WTC11 (cell line): Measurements from ENCODE around the gene MDN1. TPM values are rescaled to one million over a fixed set of nuclear protein-coding genes. Genes with fewer than 3 reads are reported as not detected.

Experiments
- ATAC-seq: fragments of 200-7000 bp; cut with Tn5 transposase; 2 replicates; pipeline ENCODE4 v1.10.0; 2021; ENCODE audit warnings: mild to moderate bottlenecking, moderate library complexity
- CTCF ChIA-PET: fragments of 300-600 bp; sonication (Branson Sonifier 250); formaldehyde crosslinking; loops from one replicate; lab custom pipeline; 2021; ENCODE audit warnings: antibody characterized with exemption; lab: Charles Lee
- POLR2A ChIA-PET: fragments of 350-600 bp; sonication (Branson Sonifier 250); formaldehyde crosslinking; loops from one replicate; lab custom pipeline; 2021; ENCODE audit warnings: antibody characterized with exemption; lab: Charles Lee
- DNase-seq: peaks from one replicate; pipeline ENCODE4 v3.0.0; 2021; ENCODE audit warnings: low spot score
- H3K27ac Mint-ChIP-seq: 2 replicates; pipeline ENCODE4 v1.8.0; 2021; ENCODE audit warnings: mixed read lengths
- H3K27me3 Mint-ChIP-seq: 2 replicates; pipeline ENCODE4 v1.8.0; 2021; ENCODE audit warnings: low read depth, mild to moderate bottlenecking, moderate library complexity, mixed read lengths
- H3K36me3 Mint-ChIP-seq: 2 replicates; pipeline ENCODE4 v1.8.0; 2021; ENCODE audit warnings: mixed read lengths
- H3K4me1 Mint-ChIP-seq: 2 replicates; pipeline ENCODE4 v1.8.0; 2022; ENCODE audit warnings: mixed read lengths
- H3K4me3 Mint-ChIP-seq: 2 replicates; pipeline ENCODE4 v1.8.0; 2021; ENCODE audit warnings: mild to moderate bottlenecking, moderate library complexity, mixed read lengths
- H3K9me3 Mint-ChIP-seq: 2 replicates; pipeline ENCODE4 v1.8.0; 2021; ENCODE audit warnings: mixed read lengths
- FOXP1 ChIP-seq: sonication (generic); formaldehyde crosslinking; IDR thresholded peaks from 2 replicates; pipeline ENCODE4 v1.8.0; 2022; ENCODE audit warnings: missing genetic modification reagents, mild to moderate bottlenecking, moderate library complexity, borderline replicate concordance
- KAT7 ChIP-seq: sonication (generic); formaldehyde crosslinking; IDR thresholded peaks from 2 replicates; pipeline ENCODE4 v1.8.1; 2023; ENCODE audit warnings: missing genetic modification reagents, mild to moderate bottlenecking, borderline replicate concordance
- NFYB ChIP-seq: sonication (generic); formaldehyde crosslinking; conservative IDR thresholded peaks from 2 replicates; pipeline ENCODE4 v1.8.0; 2022; ENCODE audit warnings: low read depth, missing genetic modification reagents
- SMAD4 ChIP-seq: sonication (generic); formaldehyde crosslinking; IDR thresholded peaks from 2 replicates; pipeline ENCODE4 v1.8.0; 2022; ENCODE audit warnings: mild to moderate bottlenecking, missing genetic modification reagents
- TEAD4 ChIP-seq: sonication (generic); formaldehyde crosslinking; IDR thresholded peaks from 2 replicates; pipeline ENCODE4 v1.8.0; 2022; ENCODE audit warnings: mild to moderate bottlenecking, missing genetic modification reagents
- ZBTB21 ChIP-seq: sonication (generic); formaldehyde crosslinking; IDR thresholded peaks from 2 replicates; pipeline ENCODE4 v1.8.1; 2023; ENCODE audit warnings: mild to moderate bottlenecking, missing genetic modification reagents, borderline replicate concordance
- ZNF121 ChIP-seq: sonication (generic); formaldehyde crosslinking; IDR thresholded peaks from 2 replicates; pipeline ENCODE4 v1.8.0; 2023; ENCODE audit warnings: missing genetic modification reagents
- ZNF219 ChIP-seq: sonication (generic); formaldehyde crosslinking; IDR thresholded peaks from 2 replicates; pipeline ENCODE4 v1.8.0; 2023; ENCODE audit warnings: missing genetic modification reagents, mild to moderate bottlenecking, borderline replicate concordance
- ZNF281 ChIP-seq: sonication (generic); formaldehyde crosslinking; IDR thresholded peaks from 2 replicates; pipeline ENCODE4 v1.8.0; 2023; ENCODE audit warnings: mild to moderate bottlenecking, missing genetic modification reagents
- total RNA-seq: library from RNA; stranded (reverse); gene quantifications from 3 replicates; pipeline ENCODE4 v1.2.3, GENCODE V29; 2021
- TF ChIP-seq, protein P1 (sequence below): sonication (generic); formaldehyde crosslinking; IDR thresholded peaks from 2 replicates; pipeline ENCODE4 v1.8.1; 2023; ENCODE audit warnings: mild to moderate bottlenecking, missing genetic modification reagents
- TF ChIP-seq, protein P2 (sequence below): sonication (generic); formaldehyde crosslinking; IDR thresholded peaks from 2 replicates; pipeline ENCODE4 v1.8.1; 2023; ENCODE audit warnings: mild to moderate bottlenecking, missing genetic modification reagents, moderate library complexity
- TF ChIP-seq, protein P3 (sequence below): fragments of 250-450 bp; sonication (Bioruptor Pico); IDR thresholded peaks from 2 replicates; pipeline ENCODE4 v1.8.0; 2021; ENCODE audit warnings: mild to moderate bottlenecking
- TF ChIP-seq, protein P4 (sequence below): sonication (generic); formaldehyde crosslinking; IDR thresholded peaks from 2 replicates; pipeline ENCODE4 v1.8.1; 2023; ENCODE audit warnings: mild to moderate bottlenecking, missing genetic modification reagents, borderline replicate concordance

MDN1 gene
- total RNA-seq, 1 experiment from 2014 or later = 195 TPM

- TF ChIP-seq KAT7 (CRISPR knock-in tag) = no peak
- no peak for TF ChIP-seq ZNF219
Observed at GRCh38 chr6:89807581-89807980, 12.0 kb downstream of the MDN1 start (continued).

DNA sequence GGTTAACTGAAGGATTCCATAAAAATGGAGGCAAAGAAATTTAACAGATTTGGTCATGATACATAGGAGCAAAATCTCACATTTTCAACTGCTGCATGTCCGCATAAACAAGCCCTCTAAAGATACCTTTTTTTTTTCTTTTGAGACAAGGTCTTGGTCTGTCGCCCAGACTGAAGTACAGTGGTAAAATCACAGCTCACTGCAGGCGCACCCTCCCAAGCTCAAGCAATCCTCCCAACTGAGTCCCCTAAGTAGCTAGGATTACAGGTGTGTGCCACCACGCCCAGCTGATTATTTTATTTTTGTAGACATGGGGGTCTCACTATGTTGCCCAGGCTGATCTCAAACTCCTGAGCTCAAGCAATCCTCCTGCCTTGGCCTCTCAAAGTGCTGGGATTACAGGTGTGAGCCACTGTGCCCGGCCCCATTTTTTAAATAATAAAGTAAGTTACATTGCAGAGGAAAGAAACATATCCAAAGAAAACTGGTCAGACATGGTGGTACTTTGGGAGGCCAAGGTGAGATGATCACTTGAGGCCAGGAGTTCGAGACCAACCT lies 13.7 kb downstream of the MDN1 start:
- ChIA-PET CTCF (interaction anchor here (0.6 to 2.9 kb wide), 5 partner anchors 13 to 224 kb away, joined by 3 to 8 read pairs (median 3); partner anchors contain the start of gene MDN1), POLR2A (interaction anchor here (1.5 kb wide), 1 partner anchor 13 kb away, joined by 4 read pairs; the partner anchor contains the start of gene MDN1)
- H3K36me3 Mint-ChIP-seq = peaks cover 25% of the 10 kb centered on the region
- no peak for ATAC-seq
- TF ChIP-seq ZNF121 (CRISPR knock-in tag) (peak; percentile 84), ZNF281 (CRISPR knock-in tag) (no peak)
- no peaks in the 10 kb centered on the region for H3K9me3 Mint-ChIP-seq
- no peak overlapping the region for H3K4me3 Mint-ChIP-seq
- H3K27me3 Mint-ChIP-seq = no peaks in the 10 kb centered on the region
- peaks cover 65% of the 10 kb centered on the region for H3K4me1 Mint-ChIP-seq
- DNase-seq = no peak
- H3K27ac Mint-ChIP-seq = peak overlapping the region; percentile 96

DNA sequence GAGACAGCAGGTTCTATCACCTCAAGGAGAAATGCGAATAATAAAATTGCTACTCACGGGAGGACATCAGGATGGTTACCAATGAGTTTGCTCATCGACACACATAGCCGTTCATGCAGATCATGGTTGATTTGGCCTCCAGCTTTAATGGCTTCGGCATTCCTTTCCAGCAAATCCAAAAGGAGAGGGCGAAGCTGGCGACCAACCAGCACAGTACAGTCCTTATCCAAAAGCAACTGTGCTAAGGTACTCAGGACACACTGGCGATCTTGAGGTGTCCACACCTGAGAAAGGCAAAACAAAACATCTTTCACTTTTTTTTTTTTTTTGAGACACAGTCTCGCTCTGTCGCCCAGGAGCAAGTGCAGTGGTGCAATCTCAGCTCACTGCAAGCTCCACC lies 16.3 kb downstream of the MDN1 start:
- no peak overlapping the region for H3K4me3 Mint-ChIP-seq
- peak overlapping the region; percentile 91 for H3K27ac Mint-ChIP-seq
- TF ChIP-seq FOXP1 (no peak), TEAD4 (no peak), ZBTB21 (CRISPR knock-in tag) (no peak), NFYB (no peak), SMAD4 (CRISPR knock-in tag) (no peak)
- TF ChIP-seq, protein P1, sequence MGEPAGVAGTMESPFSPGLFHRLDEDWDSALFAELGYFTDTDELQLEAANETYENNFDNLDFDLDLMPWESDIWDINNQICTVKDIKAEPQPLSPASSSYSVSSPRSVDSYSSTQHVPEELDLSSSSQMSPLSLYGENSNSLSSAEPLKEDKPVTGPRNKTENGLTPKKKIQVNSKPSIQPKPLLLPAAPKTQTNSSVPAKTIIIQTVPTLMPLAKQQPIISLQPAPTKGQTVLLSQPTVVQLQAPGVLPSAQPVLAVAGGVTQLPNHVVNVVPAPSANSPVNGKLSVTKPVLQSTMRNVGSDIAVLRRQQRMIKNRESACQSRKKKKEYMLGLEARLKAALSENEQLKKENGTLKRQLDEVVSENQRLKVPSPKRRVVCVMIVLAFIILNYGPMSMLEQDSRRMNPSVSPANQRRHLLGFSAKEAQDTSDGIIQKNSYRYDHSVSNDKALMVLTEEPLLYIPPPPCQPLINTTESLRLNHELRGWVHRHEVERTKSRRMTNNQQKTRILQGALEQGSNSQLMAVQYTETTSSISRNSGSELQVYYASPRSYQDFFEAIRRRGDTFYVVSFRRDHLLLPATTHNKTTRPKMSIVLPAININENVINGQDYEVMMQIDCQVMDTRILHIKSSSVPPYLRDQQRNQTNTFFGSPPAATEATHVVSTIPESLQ = no peak
- TF ChIP-seq, protein P2, sequence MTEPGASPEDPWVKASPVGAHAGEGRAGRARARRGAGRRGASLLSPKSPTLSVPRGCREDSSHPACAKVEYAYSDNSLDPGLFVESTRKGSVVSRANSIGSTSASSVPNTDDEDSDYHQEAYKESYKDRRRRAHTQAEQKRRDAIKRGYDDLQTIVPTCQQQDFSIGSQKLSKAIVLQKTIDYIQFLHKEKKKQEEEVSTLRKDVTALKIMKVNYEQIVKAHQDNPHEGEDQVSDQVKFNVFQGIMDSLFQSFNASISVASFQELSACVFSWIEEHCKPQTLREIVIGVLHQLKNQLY (CRISPR knock-in tag) = no peak
- TF ChIP-seq, protein P3, sequence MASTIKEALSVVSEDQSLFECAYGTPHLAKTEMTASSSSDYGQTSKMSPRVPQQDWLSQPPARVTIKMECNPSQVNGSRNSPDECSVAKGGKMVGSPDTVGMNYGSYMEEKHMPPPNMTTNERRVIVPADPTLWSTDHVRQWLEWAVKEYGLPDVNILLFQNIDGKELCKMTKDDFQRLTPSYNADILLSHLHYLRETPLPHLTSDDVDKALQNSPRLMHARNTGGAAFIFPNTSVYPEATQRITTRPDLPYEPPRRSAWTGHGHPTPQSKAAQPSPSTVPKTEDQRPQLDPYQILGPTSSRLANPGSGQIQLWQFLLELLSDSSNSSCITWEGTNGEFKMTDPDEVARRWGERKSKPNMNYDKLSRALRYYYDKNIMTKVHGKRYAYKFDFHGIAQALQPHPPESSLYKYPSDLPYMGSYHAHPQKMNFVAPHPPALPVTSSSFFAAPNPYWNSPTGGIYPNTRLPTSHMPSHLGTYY (CRISPR knock-in tag) = no peak
- TF ChIP-seq, protein P4, sequence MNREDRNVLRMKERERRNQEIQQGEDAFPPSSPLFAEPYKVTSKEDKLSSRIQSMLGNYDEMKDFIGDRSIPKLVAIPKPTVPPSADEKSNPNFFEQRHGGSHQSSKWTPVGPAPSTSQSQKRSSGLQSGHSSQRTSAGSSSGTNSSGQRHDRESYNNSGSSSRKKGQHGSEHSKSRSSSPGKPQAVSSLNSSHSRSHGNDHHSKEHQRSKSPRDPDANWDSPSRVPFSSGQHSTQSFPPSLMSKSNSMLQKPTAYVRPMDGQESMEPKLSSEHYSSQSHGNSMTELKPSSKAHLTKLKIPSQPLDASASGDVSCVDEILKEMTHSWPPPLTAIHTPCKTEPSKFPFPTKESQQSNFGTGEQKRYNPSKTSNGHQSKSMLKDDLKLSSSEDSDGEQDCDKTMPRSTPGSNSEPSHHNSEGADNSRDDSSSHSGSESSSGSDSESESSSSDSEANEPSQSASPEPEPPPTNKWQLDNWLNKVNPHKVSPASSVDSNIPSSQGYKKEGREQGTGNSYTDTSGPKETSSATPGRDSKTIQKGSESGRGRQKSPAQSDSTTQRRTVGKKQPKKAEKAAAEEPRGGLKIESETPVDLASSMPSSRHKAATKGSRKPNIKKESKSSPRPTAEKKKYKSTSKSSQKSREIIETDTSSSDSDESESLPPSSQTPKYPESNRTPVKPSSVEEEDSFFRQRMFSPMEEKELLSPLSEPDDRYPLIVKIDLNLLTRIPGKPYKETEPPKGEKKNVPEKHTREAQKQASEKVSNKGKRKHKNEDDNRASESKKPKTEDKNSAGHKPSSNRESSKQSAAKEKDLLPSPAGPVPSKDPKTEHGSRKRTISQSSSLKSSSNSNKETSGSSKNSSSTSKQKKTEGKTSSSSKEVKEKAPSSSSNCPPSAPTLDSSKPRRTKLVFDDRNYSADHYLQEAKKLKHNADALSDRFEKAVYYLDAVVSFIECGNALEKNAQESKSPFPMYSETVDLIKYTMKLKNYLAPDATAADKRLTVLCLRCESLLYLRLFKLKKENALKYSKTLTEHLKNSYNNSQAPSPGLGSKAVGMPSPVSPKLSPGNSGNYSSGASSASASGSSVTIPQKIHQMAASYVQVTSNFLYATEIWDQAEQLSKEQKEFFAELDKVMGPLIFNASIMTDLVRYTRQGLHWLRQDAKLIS (CRISPR knock-in tag) = no peak
- ChIA-PET POLR2A (interaction anchor here (0.7 to 1.5 kb wide), 3 partner anchors 8 to 26 kb away, joined by 3 to 4 read pairs (median 3); partner anchors contain the start of gene CASP8AP2), CTCF (interaction anchor here (2.2 kb wide), 1 partner anchor 10 kb away, joined by 11 read pairs; no protein-coding TSS in a partner anchor)
- H3K36me3 Mint-ChIP-seq = peaks cover 36% of the 10 kb centered on the region
- no peaks in the 10 kb centered on the region for H3K9me3 Mint-ChIP-seq
- DNase-seq = no peak
- no peaks in the 10 kb centered on the region for H3K27me3 Mint-ChIP-seq
- H3K4me1 Mint-ChIP-seq = peaks cover 77% of the 10 kb centered on the region
- no peak for ATAC-seq
